Measurements from ENCODE around the gene VSTM4. TPM values are rescaled to one million over a fixed set of nuclear protein-coding genes. Genes with fewer than 3 reads are reported as not detected.

Gene VSTM4
- total RNA-seq, 6 experiments from 2014 or later = 0.05 to 0.24 (median 0.14) TPM; not detected in 1

- no peaks in the 10 kb centered on the region for H3K4me1 Mint-ChIP-seq (ENCODE audit: low read depth)
- peaks cover 24% of the 10 kb centered on the region for H3K27me3 Mint-ChIP-seq (ENCODE audit: insufficient read depth)
- H3K9me3 Mint-ChIP-seq = no peaks in the 10 kb centered on the region
- no peak overlapping the region for H3K4me3 Mint-ChIP-seq
- H3K27ac Mint-ChIP-seq = no peak overlapping the region
- no peak for DNase-seq
- no peak for TF ChIP-seq CTCF (IDR thresholded peaks at IDR 0.05)
- no peaks in the 10 kb centered on the region for H3K36me3 Mint-ChIP-seq (ENCODE audit: low read depth)
Measured at GRCh38 chr10:49072166-49072885, 43.0 kb downstream of the VSTM4 start.

GRCh38 chr10:49071160-49071761 lies 44.1 kb downstream of the VSTM4 start:
- DNase-seq = no peak
- Mint-ChIP-seq H3K27ac (no peak overlapping the region), H3K9me3 (no peaks in the 10 kb centered on the region), H3K27me3 (ENCODE audit: insufficient read depth) (peaks cover 21% of the 10 kb centered on the region), H3K4me3 (no peak overlapping the region), H3K36me3 (ENCODE audit: low read depth) (no peaks in the 10 kb centered on the region), H3K4me1 (ENCODE audit: low read depth) (no peaks in the 10 kb centered on the region)
- no peak for TF ChIP-seq CTCF (IDR thresholded peaks at IDR 0.05)

GRCh38 chr10:49070701-49071100 lies 44.6 kb downstream of the VSTM4 start:
- Mint-ChIP-seq H3K9me3 (no peaks in the 10 kb centered on the region), H3K4me3 (no peak overlapping the region), H3K27me3 (ENCODE audit: insufficient read depth) (peaks cover 20% of the 10 kb centered on the region), H3K27ac (no peak overlapping the region), H3K4me1 (ENCODE audit: low read depth) (no peaks in the 10 kb centered on the region), H3K36me3 (ENCODE audit: low read depth) (no peaks in the 10 kb centered on the region)
- no peak for DNase-seq
- no peak for TF ChIP-seq CTCF (IDR thresholded peaks at IDR 0.05)

GRCh38 chr10:49068672-49069217 lies 46.6 kb downstream of the VSTM4 start:
- DNase-seq = no peak
- no peak for TF ChIP-seq CTCF (IDR thresholded peaks at IDR 0.05)
- Mint-ChIP-seq H3K27ac (no peak overlapping the region), H3K4me3 (no peak overlapping the region), H3K9me3 (no peaks in the 10 kb centered on the region), H3K36me3 (ENCODE audit: low read depth) (no peaks in the 10 kb centered on the region), H3K27me3 (ENCODE audit: insufficient read depth) (peaks cover 21% of the 10 kb centered on the region), H3K4me1 (ENCODE audit: low read depth) (no peaks in the 10 kb centered on the region)

GRCh38 chr10:49068209-49068608 lies 47.1 kb downstream of the VSTM4 start:
- H3K4me1 Mint-ChIP-seq (ENCODE audit: low read depth) = no peaks in the 10 kb centered on the region
- peaks cover 21% of the 10 kb centered on the region for H3K27me3 Mint-ChIP-seq (ENCODE audit: insufficient read depth)
- H3K27ac Mint-ChIP-seq = no peak overlapping the region
- no peak overlapping the region for H3K4me3 Mint-ChIP-seq
- H3K9me3 Mint-ChIP-seq = no peaks in the 10 kb centered on the region
- TF ChIP-seq CTCF (IDR thresholded peaks at IDR 0.05) = no peak
- no peak for DNase-seq
- no peaks in the 10 kb centered on the region for H3K36me3 Mint-ChIP-seq (ENCODE audit: low read depth)
